ENCODE data around the gene LOXHD1.

DNA sequence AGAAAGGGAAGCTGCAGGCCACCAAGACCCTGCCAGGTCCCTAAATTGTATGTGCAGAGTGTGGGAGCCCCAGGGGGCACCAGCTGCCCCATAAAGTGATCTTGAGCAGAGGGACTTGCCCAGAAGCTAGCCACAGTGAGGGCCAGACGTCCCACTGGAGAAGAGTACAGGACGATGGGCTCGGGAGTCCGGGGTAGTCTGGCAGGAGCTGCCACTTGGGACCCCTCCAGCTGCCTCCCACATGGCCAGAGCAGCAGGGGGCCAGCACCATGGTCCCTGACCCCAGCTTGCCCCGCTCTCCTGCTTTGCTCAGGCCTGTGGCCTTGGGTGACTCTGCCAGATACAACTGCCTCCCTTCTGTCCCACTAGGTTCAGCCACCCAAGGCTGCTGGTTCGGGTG, 11.7 kb upstream of the LOXHD1 start:
- TF ChIP-seq EZH2 (IDR thresholded peaks at IDR 0.05; ENCODE audit: borderline replicate concordance, insufficient read depth, low read depth, low read length, poor library complexity, severe bottlenecking) (no peak), CTCF (IDR thresholded peaks at IDR 0.05) (no peak)

Data from B cell (primary cell).